HG02884 (cell line): ENCODE results near the gene RNU5B-1.

Experiments
- ATAC-seq: cut with Tn5 transposase; IDR thresholded peaks from one replicate; pipeline ENCODE4 v1.9.1; 2021; ENCODE audit warnings: mild to moderate bottlenecking, moderate library complexity; ENCODE audit not compliant: unreplicated experiment

Gene RNU5B-1

GRCh38 chr15:65327651-65328393 is 23.3 kb downstream of the RNU5B-1 start:
- no peak for ATAC-seq

- ATAC-seq: no peak
Observed at GRCh38 chr15:65328506-65329287, 24.2 kb downstream of the RNU5B-1 start.

GRCh38 chr15:65329288-65329983 is 25.0 kb downstream of the RNU5B-1 start:
- ATAC-seq: no peak

GRCh38 chr15:65329984-65330735 is 25.7 kb downstream of the RNU5B-1 start:
- no peak for ATAC-seq

- ATAC-seq: no peak
Observed at GRCh38 chr15:65330934-65331645, 26.6 kb downstream of the RNU5B-1 start.

- ATAC-seq: no peak
Observed at GRCh38 chr15:65331811-65332210, 27.3 kb downstream of the RNU5B-1 start.

- ATAC-seq: no peak
Observed at GRCh38 chr15:65332391-65333147, 28.1 kb downstream of the RNU5B-1 start.

- no peak for ATAC-seq
Observed at GRCh38 chr15:65333148-65333820, 28.8 kb downstream of the RNU5B-1 start.

- no peak for ATAC-seq
Observed at GRCh38 chr15:65333856-65334255, 29.4 kb downstream of the RNU5B-1 start.

- no peak for ATAC-seq
Observed at GRCh38 chr15:65334586-65335231, 30.2 kb downstream of the RNU5B-1 start.

- ATAC-seq: no peak
Observed at GRCh38 chr15:65335278-65336055, 31.0 kb downstream of the RNU5B-1 start.

- no peak for ATAC-seq
Observed at GRCh38 chr15:65336493-65337435, 32.3 kb downstream of the RNU5B-1 start.

- ATAC-seq: no peak
Observed at GRCh38 chr15:65337436-65338070, 33.1 kb downstream of the RNU5B-1 start.

GRCh38 chr15:65338366-65338765 is 33.9 kb downstream of the RNU5B-1 start:
- no peak for ATAC-seq

- no peak for ATAC-seq
Observed at GRCh38 chr15:65338823-65339222, 34.3 kb downstream of the RNU5B-1 start.

- ATAC-seq: no peak
Observed at GRCh38 chr15:65339416-65339815, 34.9 kb downstream of the RNU5B-1 start.
